CD8-positive, alpha-beta memory T cell (primary cell): ENCODE results near the gene PACS2. TPM values are rescaled to one million over a fixed set of nuclear protein-coding genes. Genes with fewer than 3 reads are reported as not detected.
A peak's percentile ranks its signal among the peaks of the same experiment; 100 is the strongest.

Experiments
- CTCF ChIA-PET: fragments of 350-600 bp; sonication (Branson Sonifier 250); formaldehyde crosslinking; loops from one replicate; lab custom pipeline; 2021; ENCODE audit warnings: antibody characterized with exemption; lab: Charles Lee
- POLR2A ChIA-PET: fragments of 350-600 bp; sonication (Branson Sonifier 250); formaldehyde crosslinking; loops from one replicate; lab custom pipeline; 2021; ENCODE audit warnings: antibody characterized with exemption; lab: Charles Lee
- DNase-seq, 5 donors: peaks; one replicate each; pipeline versions ENCODE4 v3.0.0 to v3.0.0-alpha.2; 2020 to 2022; ENCODE audit warnings: mixed read lengths in 1 of 5
- H3K27ac ChIP-seq: one replicate; pipeline ENCODE4 v1.7.0; 2013; ENCODE audit warnings: low read depth, mild to moderate bottlenecking, low read length, moderate library complexity
- H3K27me3 ChIP-seq: 2 replicates; pipeline ENCODE4 v1.7.0; 2013; ENCODE audit warnings: low read length, mild to moderate bottlenecking; ENCODE audit not compliant: insufficient read depth, poor library complexity, severe bottlenecking
- H3K36me3 ChIP-seq: 2 replicates; pipeline ENCODE4 v1.7.0; 2013; ENCODE audit warnings: mild to moderate bottlenecking, low read length, moderate library complexity; ENCODE audit not compliant: insufficient read depth
- H3K4me1 ChIP-seq: 2 replicates; pipeline ENCODE4 v1.7.0; 2013; ENCODE audit warnings: mild to moderate bottlenecking, low read length, moderate library complexity; ENCODE audit not compliant: insufficient read depth
- H3K4me3 ChIP-seq: 2 replicates; pipeline ENCODE4 v1.7.0; 2013; ENCODE audit warnings: mild to moderate bottlenecking, low read length
- H3K9me3 ChIP-seq: 2 replicates; pipeline ENCODE4 v1.7.0; 2013; ENCODE audit warnings: mild to moderate bottlenecking, low read length
- H3K27ac Mint-ChIP-seq, 8 donors: one replicate each; pipeline ENCODE4 v1.8.0; 2020 to 2021; ENCODE audit warnings: mixed read lengths in 8 of 8, mild to moderate bottlenecking in 6 of 8, inconsistent platforms in 3 of 8, moderate library complexity in 3 of 8
- H3K27me3 Mint-ChIP-seq, 2 donors: one replicate each; pipeline ENCODE4 v1.8.0; 2020 to 2021; ENCODE audit warnings: mixed read lengths in 2 of 2, mild to moderate bottlenecking in 1 of 2, moderate library complexity in 1 of 2
- H3K36me3 Mint-ChIP-seq, 3 donors: one replicate each; pipeline ENCODE4 v1.8.0; 2020 to 2021; ENCODE audit warnings: mixed read lengths in 3 of 3, inconsistent platforms in 1 of 3, mild to moderate bottlenecking in 1 of 3
- H3K4me1 Mint-ChIP-seq, 3 donors: one replicate each; pipeline ENCODE4 v1.8.0; 2020 to 2021; ENCODE audit warnings: mixed read lengths in 3 of 3, inconsistent platforms in 1 of 3, mild to moderate bottlenecking in 1 of 3
- H3K4me3 Mint-ChIP-seq, 7 donors: one replicate each; pipeline ENCODE4 v1.8.0; 2020 to 2021; ENCODE audit warnings: mixed read lengths in 7 of 7, mild to moderate bottlenecking in 6 of 7, moderate library complexity in 4 of 7, inconsistent platforms in 2 of 7
- H3K9me3 Mint-ChIP-seq, 5 donors: one replicate each; pipeline ENCODE4 v1.8.0; 2020 to 2022; ENCODE audit warnings: mixed read lengths in 5 of 5, mild to moderate bottlenecking in 3 of 5, moderate library complexity in 2 of 5, inconsistent platforms in 1 of 5
- polyA plus RNA-seq: library from polyadenylated mRNA; unstranded; fragments of 300-500 nt; fragmentation: Illumina TruSeq; gene quantifications from one replicate; pipeline ENCODE4 v1.2.3, GENCODE V29; 2021
- total RNA-seq, 2 experiments: library from RNA; stranded (reverse); gene quantifications; one replicate each; pipeline ENCODE4 v1.2.3, GENCODE V29; 2021

PACS2 gene
- total and polyA plus RNA-seq, 3 experiments from 2014 or later, result 6.5 to 32.9 (median 31.0) TPM

- Histone ChIP-seq H3K27me3 (no peaks in the 10 kb centered on the region), H3K4me1 (peaks cover 12% of the 10 kb centered on the region), H3K9me3 (no peaks in the 10 kb centered on the region), H3K36me3 (no peaks in the 10 kb centered on the region), H3K4me3 (no peak overlapping the region), H3K27ac (no peak overlapping the region)
- H3K4me3 Mint-ChIP-seq, result no peak overlapping the region
- H3K36me3 Mint-ChIP-seq, result peaks cover 0 to 7% (median 0%) of the 10 kb centered on the region in 3 donors
- H3K27ac Mint-ChIP-seq, result peak overlapping the region in 1 of 8 donors; percentile 56
- no peak for DNase-seq
- ChIA-PET CTCF (no interaction called here), POLR2A (no interaction called here)
- no peaks in the 10 kb centered on the region for H3K9me3 Mint-ChIP-seq
- H3K4me1 Mint-ChIP-seq, result peaks cover 8 to 9% (median 8%) of the 10 kb centered on the region in 3 donors
- H3K27me3 Mint-ChIP-seq, result no peaks in the 10 kb centered on the region
Measured at GRCh38 chr14:105378199-105378598, 63.7 kb downstream of the PACS2 start.

GRCh38 chr14:105378873-105379685, 64.5 kb downstream of the PACS2 start:
- Histone ChIP-seq H3K36me3 (no peaks in the 10 kb centered on the region), H3K27ac (no peak overlapping the region), H3K9me3 (no peaks in the 10 kb centered on the region), H3K4me1 (peaks cover 12% of the 10 kb centered on the region), H3K27me3 (no peaks in the 10 kb centered on the region), H3K4me3 (no peak overlapping the region)
- H3K4me3 Mint-ChIP-seq, result no peak overlapping the region
- H3K36me3 Mint-ChIP-seq, result peaks cover 0 to 13% (median 1%) of the 10 kb centered on the region in 3 donors
- no peaks in the 10 kb centered on the region for H3K27me3 Mint-ChIP-seq
- POLR2A ChIA-PET, result no interaction called here
- no peak for DNase-seq
- no peak overlapping the region for H3K27ac Mint-ChIP-seq
- CTCF ChIA-PET, result interaction anchor here (1.1 to 1.3 kb wide), 3 partner anchors 28 to 111 kb away, joined by 3 to 4 read pairs (median 4); no protein-coding TSS in a partner anchor
- H3K4me1 Mint-ChIP-seq, result peaks cover 8 to 9% (median 8%) of the 10 kb centered on the region in 3 donors
- H3K9me3 Mint-ChIP-seq, result no peaks in the 10 kb centered on the region

GRCh38 chr14:105379946-105380345, 65.4 kb downstream of the PACS2 start:
- Mint-ChIP-seq H3K4me3 (no peak overlapping the region), H3K27ac (no peak overlapping the region), H3K27me3 (no peaks in the 10 kb centered on the region), H3K9me3 (no peaks in the 10 kb centered on the region), H3K36me3 (peaks cover 0 to 15% (median 1%) of the 10 kb centered on the region in 3 donors), H3K4me1 (peaks cover 8 to 9% (median 8%) of the 10 kb centered on the region in 3 donors)
- Histone ChIP-seq H3K27me3 (no peaks in the 10 kb centered on the region), H3K27ac (no peak overlapping the region), H3K4me1 (peaks cover 12% of the 10 kb centered on the region), H3K36me3 (no peaks in the 10 kb centered on the region), H3K4me3 (no peak overlapping the region), H3K9me3 (no peaks in the 10 kb centered on the region)
- DNase-seq, result no peak
- POLR2A ChIA-PET, result no interaction called here
- CTCF ChIA-PET, result interaction anchor here (1.1 to 1.3 kb wide), 3 partner anchors 28 to 110 kb away, joined by 3 to 4 read pairs (median 4); no protein-coding TSS in a partner anchor

- ChIA-PET POLR2A (no interaction called here), CTCF (interaction anchor here (1.0 kb wide), 1 partner anchor 109 kb away, joined by 3 read pairs; no protein-coding TSS in a partner anchor)
- H3K27ac ChIP-seq, result no peak overlapping the region
- no peak overlapping the region for H3K4me3 ChIP-seq
- H3K36me3 Mint-ChIP-seq, result peaks cover 0 to 15% (median 1%) of the 10 kb centered on the region in 3 donors
- H3K27ac Mint-ChIP-seq, result no peak overlapping the region
- H3K9me3 ChIP-seq, result no peaks in the 10 kb centered on the region
- no peaks in the 10 kb centered on the region for H3K9me3 Mint-ChIP-seq
- H3K27me3 ChIP-seq, result no peaks in the 10 kb centered on the region
- peaks cover 3 to 5% (median 4%) of the 10 kb centered on the region in 3 donors for H3K4me1 Mint-ChIP-seq
- H3K4me3 Mint-ChIP-seq, result no peak overlapping the region
- DNase-seq, result no peak
- H3K36me3 ChIP-seq, result no peaks in the 10 kb centered on the region
- no peaks in the 10 kb centered on the region for H3K27me3 Mint-ChIP-seq
- H3K4me1 ChIP-seq, result peaks cover 8% of the 10 kb centered on the region
Measured at GRCh38 chr14:105380756-105381155, 66.2 kb downstream of the PACS2 start.

GRCh38 chr14:105381446-105382342, 67.1 kb downstream of the PACS2 start:
- Mint-ChIP-seq H3K9me3 (no peaks in the 10 kb centered on the region), H3K36me3 (peaks cover 0 to 15% (median 1%) of the 10 kb centered on the region in 3 donors), H3K27ac (peak overlapping the region in 1 of 8 donors; percentile 58), H3K4me1 (no peaks in the 10 kb centered on the region), H3K4me3 (no peak overlapping the region), H3K27me3 (no peaks in the 10 kb centered on the region)
- ChIA-PET POLR2A (no interaction called here), CTCF (interaction anchor here (1.0 kb wide), 1 partner anchor 108 kb away, joined by 3 read pairs; no protein-coding TSS in a partner anchor)
- peak in 1 of 5 donors; percentile 35 for DNase-seq
- no peaks in the 10 kb centered on the region for H3K36me3 ChIP-seq
- no peak overlapping the region for H3K4me3 ChIP-seq
- H3K4me1 ChIP-seq, result no peaks in the 10 kb centered on the region
- no peaks in the 10 kb centered on the region for H3K27me3 ChIP-seq
- H3K9me3 ChIP-seq, result no peaks in the 10 kb centered on the region
- H3K27ac ChIP-seq, result no peak overlapping the region

GRCh38 chr14:105382343-105383082, 68.0 kb downstream of the PACS2 start:
- no peaks in the 10 kb centered on the region for H3K36me3 ChIP-seq
- Mint-ChIP-seq H3K4me3 (no peak overlapping the region), H3K9me3 (no peaks in the 10 kb centered on the region), H3K27ac (peak overlapping the region in 1 of 8 donors; percentile 38), H3K36me3 (peaks cover 0 to 15% (median 1%) of the 10 kb centered on the region in 3 donors), H3K27me3 (no peaks in the 10 kb centered on the region), H3K4me1 (no peaks in the 10 kb centered on the region)
- H3K27ac ChIP-seq, result no peak overlapping the region
- no peaks in the 10 kb centered on the region for H3K27me3 ChIP-seq
- CTCF ChIA-PET, result no interaction called here
- peak in 1 of 5 donors; percentile 45 for DNase-seq
- POLR2A ChIA-PET, result no interaction called here
- H3K4me3 ChIP-seq, result no peak overlapping the region
- no peaks in the 10 kb centered on the region for H3K9me3 ChIP-seq
- H3K4me1 ChIP-seq, result no peaks in the 10 kb centered on the region

- H3K4me1 Mint-ChIP-seq, result no peaks in the 10 kb centered on the region
- H3K4me1 ChIP-seq, result no peaks in the 10 kb centered on the region
- no peak overlapping the region for H3K27ac Mint-ChIP-seq
- DNase-seq, result peak in 1 of 5 donors; percentile 24
- ChIA-PET CTCF (no interaction called here), POLR2A (no interaction called here)
- peaks cover 0 to 15% (median 1%) of the 10 kb centered on the region in 3 donors for H3K36me3 Mint-ChIP-seq
- H3K27ac ChIP-seq, result no peak overlapping the region
- no peak overlapping the region for H3K4me3 ChIP-seq
- H3K9me3 ChIP-seq, result no peaks in the 10 kb centered on the region
- no peaks in the 10 kb centered on the region for H3K9me3 Mint-ChIP-seq
- no peak overlapping the region for H3K4me3 Mint-ChIP-seq
- no peaks in the 10 kb centered on the region for H3K36me3 ChIP-seq
- no peaks in the 10 kb centered on the region for H3K27me3 ChIP-seq
- H3K27me3 Mint-ChIP-seq, result no peaks in the 10 kb centered on the region
Measured at GRCh38 chr14:105383083-105383730, 68.7 kb downstream of the PACS2 start.
